ENCODE data around the gene PAX7.
"Not testable (repeated sequence)": the region's sequence is repeated elsewhere in the genome, so short reads cannot be mapped to it uniquely, and the experiment has no call there.

Gene PAX7

GRCh38 chr1:18687273-18687672, 56.6 kb downstream of the PAX7 start:
- WGBS (ENCODE audit: extremely low coverage, insufficient coverage, low lambda C conversion rate), result no CpG with 5 or more reads among the region's 7 CpGs
- Histone ChIP-seq H3K27ac (ENCODE audit: low read depth, low read length) (no peak overlapping the region), H3K4me1 (ENCODE audit: control insufficient read depth, low read depth, low read length) (no peaks in the 10 kb centered on the region), H2BK5ac (ENCODE audit: low read length) (no peak overlapping the region), H3K18ac (ENCODE audit: low read length) (no peak overlapping the region), H3K4ac (ENCODE audit: low read depth, low read length) (no peak overlapping the region), H3K56ac (ENCODE audit: low read length) (no peak overlapping the region), H3K9ac (ENCODE audit: low read length) (no peak overlapping the region), H4K5ac (ENCODE audit: low read length) (no peak overlapping the region), H3K27me3 (ENCODE audit: insufficient read depth, low read length, poor library complexity) (no peaks in the 10 kb centered on the region), H2BK15ac (replicated peaks; ENCODE audit: low read depth) (no peak overlapping the region), H3K4me3 (ENCODE audit: low read length) (no peak overlapping the region), H3K23ac (ENCODE audit: low read length) (no peak overlapping the region), H2AK5ac (ENCODE audit: low read length) (no peak overlapping the region), H3K79me2 (ENCODE audit: control insufficient read depth, insufficient read depth, low read length) (no peaks in the 10 kb centered on the region), H2BK120ac (ENCODE audit: low read depth, low read length) (no peak overlapping the region), H3K4me2 (ENCODE audit: low read length) (no peak overlapping the region), H4K8ac (ENCODE audit: low read depth, low read length) (no peak overlapping the region), H3K36me3 (ENCODE audit: control insufficient read depth, insufficient read depth, low read length) (no peaks in the 10 kb centered on the region), H3K79me1 (ENCODE audit: low read length) (no peaks in the 10 kb centered on the region)
- no peak for DNase-seq

- Histone ChIP-seq H3K4ac (ENCODE audit: low read depth, low read length) (no peak overlapping the region), H2BK5ac (ENCODE audit: low read length) (no peak overlapping the region), H3K23ac (ENCODE audit: low read length) (no peak overlapping the region), H3K27me3 (ENCODE audit: insufficient read depth, low read length, poor library complexity) (no peaks in the 10 kb centered on the region), H4K8ac (ENCODE audit: low read depth, low read length) (no peak overlapping the region), H3K56ac (ENCODE audit: low read length) (no peak overlapping the region), H3K27ac (ENCODE audit: low read depth, low read length) (no peak overlapping the region), H3K9ac (ENCODE audit: low read length) (no peak overlapping the region), H4K5ac (ENCODE audit: low read length) (no peak overlapping the region), H3K4me1 (ENCODE audit: control insufficient read depth, low read depth, low read length) (no peaks in the 10 kb centered on the region), H3K4me3 (ENCODE audit: low read length) (no peak overlapping the region), H2BK120ac (ENCODE audit: low read depth, low read length) (no peak overlapping the region), H3K79me2 (ENCODE audit: control insufficient read depth, insufficient read depth, low read length) (no peaks in the 10 kb centered on the region), H2AK5ac (ENCODE audit: low read length) (no peak overlapping the region), H3K36me3 (ENCODE audit: control insufficient read depth, insufficient read depth, low read length) (no peaks in the 10 kb centered on the region), H2BK15ac (replicated peaks; ENCODE audit: low read depth) (no peak overlapping the region), H3K79me1 (ENCODE audit: low read length) (no peaks in the 10 kb centered on the region), H3K18ac (ENCODE audit: low read length) (no peak overlapping the region), H3K4me2 (ENCODE audit: low read length) (no peak overlapping the region)
- no CpG with 5 or more reads among the region's 20 CpGs for WGBS (ENCODE audit: extremely low coverage, insufficient coverage, low lambda C conversion rate)
- no peak for DNase-seq
Observed at GRCh38 chr1:18691648-18692047, 61.0 kb downstream of the PAX7 start.

DNA sequence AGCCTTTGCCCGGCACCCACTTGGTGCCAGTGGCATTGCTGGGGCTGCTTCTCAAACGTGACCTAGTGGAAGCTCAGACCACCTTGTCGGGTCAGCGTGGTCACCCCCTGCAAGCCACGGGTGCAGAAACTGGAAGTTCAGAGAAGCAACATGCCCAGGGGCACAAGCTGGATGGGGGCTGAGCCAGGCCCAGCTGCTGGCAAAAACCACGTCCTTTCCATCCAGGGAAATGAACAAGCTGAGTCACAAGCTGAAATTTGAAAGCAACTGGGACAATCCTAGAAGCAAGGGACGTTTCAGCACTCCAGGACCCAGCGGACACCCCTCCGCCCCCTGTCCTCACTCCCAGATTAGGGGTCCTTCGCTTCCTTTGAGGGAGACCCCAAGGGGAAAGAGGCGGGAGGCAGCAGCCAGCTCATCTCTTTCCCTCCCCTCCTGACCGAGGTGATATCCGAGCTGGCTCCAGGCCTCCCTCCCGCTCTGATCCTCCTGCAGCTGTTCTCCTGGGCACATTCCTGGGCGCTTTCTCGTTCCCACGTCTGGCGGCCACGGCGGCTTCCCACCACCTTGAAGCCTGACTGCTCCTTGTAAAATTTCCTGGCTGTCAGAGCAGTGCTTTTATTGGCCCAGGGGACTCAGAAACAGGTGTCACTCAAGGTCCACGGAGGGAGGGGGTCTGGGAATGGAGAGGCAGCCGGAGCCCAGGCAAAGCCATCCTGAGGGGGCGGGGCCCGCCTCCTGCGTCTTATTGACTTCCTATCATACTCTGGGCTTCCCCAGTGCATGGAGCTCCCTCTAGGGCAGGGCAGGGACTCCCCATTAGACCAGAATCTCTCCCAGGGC, 62.8 kb downstream of the PAX7 start:
- Histone ChIP-seq H2AK5ac (ENCODE audit: low read length) (no peak overlapping the region), H2BK15ac (replicated peaks; ENCODE audit: low read depth) (no peak overlapping the region), H3K18ac (ENCODE audit: low read length) (no peak overlapping the region), H3K4me1 (ENCODE audit: control insufficient read depth, low read depth, low read length) (no peaks in the 10 kb centered on the region), H3K56ac (ENCODE audit: low read length) (peak overlapping the region; percentile 42), H3K4ac (ENCODE audit: low read depth, low read length) (no peak overlapping the region), H3K36me3 (ENCODE audit: control insufficient read depth, insufficient read depth, low read length) (no peaks in the 10 kb centered on the region), H4K5ac (ENCODE audit: low read length) (no peak overlapping the region), H3K79me2 (ENCODE audit: control insufficient read depth, insufficient read depth, low read length) (no peaks in the 10 kb centered on the region), H3K27me3 (ENCODE audit: insufficient read depth, low read length, poor library complexity) (no peaks in the 10 kb centered on the region), H3K27ac (ENCODE audit: low read depth, low read length) (no peak overlapping the region), H3K4me2 (ENCODE audit: low read length) (peak overlapping the region; percentile 46), H3K4me3 (ENCODE audit: low read length) (no peak overlapping the region), H3K79me1 (ENCODE audit: low read length) (no peaks in the 10 kb centered on the region), H4K8ac (ENCODE audit: low read depth, low read length) (no peak overlapping the region), H2BK5ac (ENCODE audit: low read length) (no peak overlapping the region), H2BK120ac (ENCODE audit: low read depth, low read length) (no peak overlapping the region), H3K9ac (ENCODE audit: low read length) (no peak overlapping the region), H3K23ac (ENCODE audit: low read length) (no peak overlapping the region)
- DNase-seq, result peak; percentile 83
- no CpG with 5 or more reads among the region's 25 CpGs for WGBS (ENCODE audit: extremely low coverage, insufficient coverage, low lambda C conversion rate)

- H3K79me2 ChIP-seq (ENCODE audit: control insufficient read depth, insufficient read depth, low read length); H3K27ac ChIP-seq (ENCODE audit: low read depth, low read length); H3K18ac ChIP-seq (ENCODE audit: low read length); H2AK5ac ChIP-seq (ENCODE audit: low read length); H3K27me3 ChIP-seq (ENCODE audit: insufficient read depth, low read length, poor library complexity); H3K4ac ChIP-seq (ENCODE audit: low read depth, low read length); H3K4me2 ChIP-seq (ENCODE audit: low read length); DNase-seq; H3K79me1 ChIP-seq (ENCODE audit: low read length); H3K4me3 ChIP-seq (ENCODE audit: low read length); H2BK5ac ChIP-seq (ENCODE audit: low read length); H3K56ac ChIP-seq (ENCODE audit: low read length); H2BK15ac ChIP-seq (replicated peaks; ENCODE audit: low read depth); H4K5ac ChIP-seq (ENCODE audit: low read length); H4K8ac ChIP-seq (ENCODE audit: low read depth, low read length); H3K23ac ChIP-seq (ENCODE audit: low read length); H3K36me3 ChIP-seq (ENCODE audit: control insufficient read depth, insufficient read depth, low read length); H3K4me1 ChIP-seq (ENCODE audit: control insufficient read depth, low read depth, low read length); H3K9ac ChIP-seq (ENCODE audit: low read length); H2BK120ac ChIP-seq (ENCODE audit: low read depth, low read length): not testable (repeated sequence)
- WGBS (ENCODE audit: extremely low coverage, insufficient coverage, low lambda C conversion rate), result no CpG with 5 or more reads among the region's 7 CpGs
Observed at GRCh38 chr1:18694289-18694688, 63.6 kb downstream of the PAX7 start.

GRCh38 chr1:18697541-18697940, 66.9 kb downstream of the PAX7 start:
- no peak overlapping the region for H3K56ac ChIP-seq (ENCODE audit: low read length)
- no peaks in the 10 kb centered on the region for H3K79me2 ChIP-seq (ENCODE audit: control insufficient read depth, insufficient read depth, low read length)
- no peak overlapping the region for H3K4me3 ChIP-seq (ENCODE audit: low read length)
- H3K18ac ChIP-seq (ENCODE audit: low read length), result no peak overlapping the region
- DNase-seq, result no peak
- H3K9ac ChIP-seq (ENCODE audit: low read length), result no peak overlapping the region
- H3K23ac ChIP-seq (ENCODE audit: low read length), result no peak overlapping the region
- H3K4ac ChIP-seq (ENCODE audit: low read depth, low read length), result no peak overlapping the region
- no peaks in the 10 kb centered on the region for H3K36me3 ChIP-seq (ENCODE audit: control insufficient read depth, insufficient read depth, low read length)
- no peak overlapping the region for H2BK15ac ChIP-seq (replicated peaks; ENCODE audit: low read depth)
- H3K27me3 ChIP-seq (ENCODE audit: insufficient read depth, low read length, poor library complexity), result no peaks in the 10 kb centered on the region
- no peak overlapping the region for H4K5ac ChIP-seq (ENCODE audit: low read length)
- no peaks in the 10 kb centered on the region for H3K4me1 ChIP-seq (ENCODE audit: control insufficient read depth, low read depth, low read length)
- H3K27ac ChIP-seq (ENCODE audit: low read depth, low read length), result no peak overlapping the region
- H3K79me1 ChIP-seq (ENCODE audit: low read length), result no peaks in the 10 kb centered on the region
- WGBS (ENCODE audit: extremely low coverage, insufficient coverage, low lambda C conversion rate), result no CpG with 5 or more reads among the region's 1 CpG
- H2BK120ac ChIP-seq (ENCODE audit: low read depth, low read length), result no peak overlapping the region
- no peak overlapping the region for H2AK5ac ChIP-seq (ENCODE audit: low read length)
- H4K8ac ChIP-seq (ENCODE audit: low read depth, low read length), result no peak overlapping the region
- no peak overlapping the region for H3K4me2 ChIP-seq (ENCODE audit: low read length)
- H2BK5ac ChIP-seq (ENCODE audit: low read length), result no peak overlapping the region

DNA sequence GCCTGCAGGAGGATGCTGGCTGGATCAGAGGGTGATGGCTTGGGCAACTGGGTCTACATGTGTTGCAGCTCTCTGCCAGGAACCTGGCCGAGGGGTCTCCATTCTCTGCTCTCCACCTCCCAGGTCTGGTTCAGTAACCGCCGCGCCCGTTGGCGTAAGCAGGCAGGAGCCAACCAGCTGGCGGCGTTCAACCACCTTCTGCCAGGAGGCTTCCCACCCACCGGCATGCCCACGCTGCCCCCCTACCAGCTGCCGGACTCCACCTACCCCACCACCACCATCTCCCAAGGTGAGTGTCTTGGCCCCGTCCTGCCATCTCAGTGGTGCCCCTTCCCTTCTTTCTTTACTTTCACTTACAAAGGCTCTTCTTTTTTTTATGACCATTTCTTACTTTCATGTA, 69.9 kb downstream of the PAX7 start:
- Histone ChIP-seq H3K9ac (ENCODE audit: low read length) (no peak overlapping the region), H4K8ac (ENCODE audit: low read depth, low read length) (no peak overlapping the region), H3K27ac (ENCODE audit: low read depth, low read length) (no peak overlapping the region), H3K36me3 (ENCODE audit: control insufficient read depth, insufficient read depth, low read length) (no peaks in the 10 kb centered on the region), H3K23ac (ENCODE audit: low read length) (no peak overlapping the region), H3K4me2 (ENCODE audit: low read length) (no peak overlapping the region), H3K27me3 (ENCODE audit: insufficient read depth, low read length, poor library complexity) (no peaks in the 10 kb centered on the region), H3K4me1 (ENCODE audit: control insufficient read depth, low read depth, low read length) (no peaks in the 10 kb centered on the region), H3K79me1 (ENCODE audit: low read length) (no peaks in the 10 kb centered on the region), H3K18ac (ENCODE audit: low read length) (no peak overlapping the region), H2BK15ac (replicated peaks; ENCODE audit: low read depth) (no peak overlapping the region), H2BK5ac (ENCODE audit: low read length) (no peak overlapping the region), H3K4me3 (ENCODE audit: low read length) (no peak overlapping the region), H3K4ac (ENCODE audit: low read depth, low read length) (no peak overlapping the region), H2BK120ac (ENCODE audit: low read depth, low read length) (no peak overlapping the region), H3K79me2 (ENCODE audit: control insufficient read depth, insufficient read depth, low read length) (no peaks in the 10 kb centered on the region), H3K56ac (ENCODE audit: low read length) (no peak overlapping the region), H4K5ac (ENCODE audit: low read length) (no peak overlapping the region), H2AK5ac (ENCODE audit: low read length) (no peak overlapping the region)
- no peak for DNase-seq
- no CpG with 5 or more reads among the region's 12 CpGs for WGBS (ENCODE audit: extremely low coverage, insufficient coverage, low lambda C conversion rate)
